ENCODE measurements around the gene KLF7. TPM values are rescaled to one million over a fixed set of nuclear protein-coding genes. Genes with fewer than 3 reads are reported as not detected.

Gene KLF7
- total RNA-seq, 3 donors from 2014 or later (not counting 1 experiment from before 2014, with no cell fraction given): 22.9 to 39.1 (median 32.4) TPM

DNA sequence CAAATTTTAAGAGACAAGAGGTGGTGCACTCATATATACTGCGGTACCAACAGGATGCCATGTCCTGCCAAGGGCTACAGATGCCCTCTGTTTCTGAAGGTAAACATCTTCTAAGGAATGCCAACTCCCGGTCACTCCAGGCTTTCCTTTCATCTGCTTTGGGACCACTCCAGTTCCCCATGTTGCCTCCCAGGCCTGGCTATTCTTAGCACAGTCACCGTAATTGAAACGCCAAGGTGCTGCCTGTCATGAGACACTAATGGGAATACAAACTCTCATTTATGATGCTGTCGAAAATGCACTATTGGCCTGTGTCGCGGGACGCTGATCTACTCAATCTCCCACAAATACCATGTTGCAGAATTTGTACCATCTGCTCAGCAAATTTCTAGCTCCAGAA is 79.6 kb downstream of the KLF7 start:
- no peak overlapping the region for H3K27ac ChIP-seq (ENCODE audit: low read length)
- no peaks in the 10 kb centered on the region for H3K9me3 Mint-ChIP-seq
- TF ChIP-seq, protein P1, sequence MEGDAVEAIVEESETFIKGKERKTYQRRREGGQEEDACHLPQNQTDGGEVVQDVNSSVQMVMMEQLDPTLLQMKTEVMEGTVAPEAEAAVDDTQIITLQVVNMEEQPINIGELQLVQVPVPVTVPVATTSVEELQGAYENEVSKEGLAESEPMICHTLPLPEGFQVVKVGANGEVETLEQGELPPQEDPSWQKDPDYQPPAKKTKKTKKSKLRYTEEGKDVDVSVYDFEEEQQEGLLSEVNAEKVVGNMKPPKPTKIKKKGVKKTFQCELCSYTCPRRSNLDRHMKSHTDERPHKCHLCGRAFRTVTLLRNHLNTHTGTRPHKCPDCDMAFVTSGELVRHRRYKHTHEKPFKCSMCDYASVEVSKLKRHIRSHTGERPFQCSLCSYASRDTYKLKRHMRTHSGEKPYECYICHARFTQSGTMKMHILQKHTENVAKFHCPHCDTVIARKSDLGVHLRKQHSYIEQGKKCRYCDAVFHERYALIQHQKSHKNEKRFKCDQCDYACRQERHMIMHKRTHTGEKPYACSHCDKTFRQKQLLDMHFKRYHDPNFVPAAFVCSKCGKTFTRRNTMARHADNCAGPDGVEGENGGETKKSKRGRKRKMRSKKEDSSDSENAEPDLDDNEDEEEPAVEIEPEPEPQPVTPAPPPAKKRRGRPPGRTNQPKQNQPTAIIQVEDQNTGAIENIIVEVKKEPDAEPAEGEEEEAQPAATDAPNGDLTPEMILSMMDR (IDR thresholded peaks at IDR 0.05): no peak
- H3K4me3 ChIP-seq (ENCODE audit: low read length): no peak overlapping the region
- H3K4me1 Mint-ChIP-seq: peaks cover 0 to 15% of the 10 kb centered on the region in 2 donors
- H3K9me3 ChIP-seq (ENCODE audit: control insufficient read depth, insufficient read depth, low read length): no peaks in the 10 kb centered on the region
- no peaks in the 10 kb centered on the region for H3K27me3 ChIP-seq (ENCODE audit: control insufficient read depth, insufficient read depth, low read length)
- DNase-seq: no peak
- H3K27ac Mint-ChIP-seq: no peak overlapping the region
- H3K36me3 ChIP-seq (ENCODE audit: control insufficient read depth, insufficient read depth, low read length): peaks cover 3% of the 10 kb centered on the region
- no peak for ATAC-seq
- no peaks in the 10 kb centered on the region for H3K36me3 Mint-ChIP-seq
- peaks cover 3% of the 10 kb centered on the region for H3K4me1 ChIP-seq (ENCODE audit: control insufficient read depth, insufficient read depth, low read length)
- WGBS (ENCODE audit: insufficient coverage): 90% methylated on average over 8 of the region's 8 CpGs
- intact Hi-C loops (cut with micrococcal nuclease): no loop called here
- H3K4me3 Mint-ChIP-seq: no peak overlapping the region
- no peaks in the 10 kb centered on the region for H3K27me3 Mint-ChIP-seq (ENCODE audit: low read depth in 2 of 2)

DNA sequence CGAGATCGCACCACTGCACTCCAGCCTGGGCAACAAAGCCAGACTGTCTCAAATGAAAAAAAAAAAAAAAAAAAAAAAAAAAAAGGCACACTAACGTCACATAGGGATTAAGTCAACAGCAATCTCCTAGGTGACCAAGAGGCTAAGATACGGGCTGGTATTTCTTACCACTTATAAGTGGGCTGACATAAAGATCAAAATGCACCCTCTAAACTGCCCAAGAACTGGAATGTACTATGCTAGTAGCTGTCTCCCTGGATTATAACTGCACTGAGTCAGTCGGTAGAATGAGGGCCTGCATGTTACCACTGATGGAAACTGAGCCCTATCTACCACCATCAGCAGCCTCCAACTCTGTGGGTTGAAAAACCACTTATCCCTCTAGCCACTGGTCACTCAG is 80.6 kb downstream of the KLF7 start:
- Mint-ChIP-seq H3K27me3 (ENCODE audit: low read depth in 2 of 2) (no peaks in the 10 kb centered on the region), H3K36me3 (no peaks in the 10 kb centered on the region), H3K4me3 (no peak overlapping the region), H3K27ac (no peak overlapping the region), H3K4me1 (peaks cover 0 to 11% of the 10 kb centered on the region in 2 donors), H3K9me3 (no peaks in the 10 kb centered on the region)
- Histone ChIP-seq H3K4me1 (ENCODE audit: control insufficient read depth, insufficient read depth, low read length) (peaks cover 3% of the 10 kb centered on the region), H3K36me3 (ENCODE audit: control insufficient read depth, insufficient read depth, low read length) (peaks cover 12% of the 10 kb centered on the region), H3K27me3 (ENCODE audit: control insufficient read depth, insufficient read depth, low read length) (no peaks in the 10 kb centered on the region), H3K27ac (ENCODE audit: low read length) (no peak overlapping the region), H3K9me3 (ENCODE audit: control insufficient read depth, insufficient read depth, low read length) (no peaks in the 10 kb centered on the region), H3K4me3 (ENCODE audit: low read length) (no peak overlapping the region)
- 92% methylated on average over 5 of the region's 5 CpGs for WGBS (ENCODE audit: insufficient coverage)
- intact Hi-C loops (cut with micrococcal nuclease): no loop called here
- TF ChIP-seq, protein P1 (IDR thresholded peaks at IDR 0.05): no peak
- no peak for DNase-seq
- no peak for ATAC-seq

DNA sequence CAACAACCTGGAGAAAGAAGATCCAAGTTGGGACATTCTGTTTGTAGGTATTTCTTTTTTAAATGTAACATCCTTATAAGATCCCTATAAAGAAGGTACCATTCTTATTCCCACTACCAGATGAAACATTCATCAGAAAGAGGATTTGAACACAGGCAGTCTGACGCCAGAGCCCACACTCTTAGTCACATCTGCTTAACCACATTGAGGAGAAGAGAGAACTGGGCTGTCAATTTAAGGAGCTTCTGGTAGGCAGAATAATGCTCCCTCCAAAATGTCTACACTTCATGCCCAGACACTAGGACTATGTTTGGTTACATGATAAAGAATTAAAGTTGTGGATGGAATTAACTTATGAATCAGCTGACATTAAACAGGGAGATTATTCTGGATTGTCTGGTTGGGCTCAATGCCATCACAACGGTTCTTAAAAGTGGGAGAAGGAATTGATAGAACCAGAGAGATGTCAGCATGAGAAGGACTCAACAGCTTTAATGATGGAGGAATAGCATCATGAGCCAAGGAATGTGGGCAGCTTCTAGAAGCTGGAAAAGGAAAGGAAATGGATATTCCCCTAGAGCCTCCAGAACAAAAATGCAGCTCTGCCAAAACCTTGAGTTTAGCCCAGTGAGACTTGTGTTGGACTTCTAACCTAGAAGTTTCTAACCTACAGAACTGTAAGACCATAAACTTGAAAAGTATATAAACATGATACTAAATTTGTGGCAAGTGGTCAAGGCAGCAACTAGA is 82.2 kb downstream of the KLF7 start:
- WGBS (ENCODE audit: insufficient coverage): 84% methylated on average over 1 of the region's 2 CpGs
- no peak overlapping the region for H3K27ac Mint-ChIP-seq

More for the DNA sequence above, 82.2 kb downstream of the KLF7 start:
- Histone ChIP-seq H3K27ac (ENCODE audit: low read length) (no peak overlapping the region), H3K27me3 (ENCODE audit: control insufficient read depth, insufficient read depth, low read length) (no peaks in the 10 kb centered on the region), H3K36me3 (ENCODE audit: control insufficient read depth, insufficient read depth, low read length) (peaks cover 20% of the 10 kb centered on the region), H3K4me1 (ENCODE audit: control insufficient read depth, insufficient read depth, low read length) (no peaks in the 10 kb centered on the region), H3K4me3 (ENCODE audit: low read length) (no peak overlapping the region), H3K9me3 (ENCODE audit: control insufficient read depth, insufficient read depth, low read length) (no peaks in the 10 kb centered on the region)
- intact Hi-C loops (cut with micrococcal nuclease): no loop called here
- TF ChIP-seq, protein P1 (IDR thresholded peaks at IDR 0.05): no peak
- Mint-ChIP-seq H3K4me3 (no peak overlapping the region), H3K27me3 (ENCODE audit: low read depth in 2 of 2) (no peaks in the 10 kb centered on the region), H3K4me1 (peaks cover 0 to 5% of the 10 kb centered on the region in 2 donors), H3K36me3 (no peaks in the 10 kb centered on the region), H3K9me3 (no peaks in the 10 kb centered on the region)
- DNase-seq: no peak
- ATAC-seq: no peak
